Osteocyte (in vitro differentiated cells): Measurements from ENCODE around the gene SRD5A1. TPM values are rescaled to one million over a fixed set of nuclear protein-coding genes. Genes with fewer than 3 reads are reported as not detected.
"Not testable (repeated sequence)": the region's sequence is repeated elsewhere in the genome, so short reads cannot be mapped to it uniquely, and the experiment has no call there.

ENCODE experiments used
- DNase-seq: peaks from one replicate; pipeline ENCODE4 v3.0.0; 2021; ENCODE audit warnings: mixed read lengths; ENCODE audit not compliant: unreplicated experiment; ENCODE audit errors: extremely low spot score
- H3K27ac Mint-ChIP-seq: one replicate; pipeline ENCODE4 v1.8.0; 2021; ENCODE audit warnings: mild to moderate bottlenecking, mixed read lengths; ENCODE audit not compliant: unreplicated experiment
- H3K27me3 Mint-ChIP-seq: one replicate; pipeline ENCODE4 v1.8.0; 2021; ENCODE audit warnings: mixed read lengths; ENCODE audit not compliant: unreplicated experiment
- H3K36me3 Mint-ChIP-seq: one replicate; pipeline ENCODE4 v1.8.0; 2021; ENCODE audit warnings: mixed read lengths; ENCODE audit not compliant: unreplicated experiment
- H3K4me1 Mint-ChIP-seq: one replicate; pipeline ENCODE4 v1.8.0; 2021; ENCODE audit warnings: mixed read lengths; ENCODE audit not compliant: unreplicated experiment
- H3K4me3 Mint-ChIP-seq: one replicate; pipeline ENCODE4 v1.8.0; 2021; ENCODE audit warnings: mild to moderate bottlenecking, moderate library complexity, mixed read lengths; ENCODE audit not compliant: unreplicated experiment
- H3K9me3 Mint-ChIP-seq: one replicate; pipeline ENCODE4 v1.8.0; 2021; ENCODE audit warnings: mixed read lengths; ENCODE audit not compliant: unreplicated experiment
- total RNA-seq: library from RNA; stranded (reverse); gene quantifications from 2 replicates; pipeline ENCODE4 v1.2.1, GENCODE V29; 2021
- TF ChIP-seq, protein P1 (sequence below): fragments of 200-600 bp; sonication (generic); IDR thresholded peaks from 2 replicates; pipeline ENCODE4 v1.5.0; 2021; ENCODE audit warnings: antibody characterized with exemption, mild to moderate bottlenecking, moderate library complexity

Gene SRD5A1
- total RNA-seq, 1 donor from 2014 or later = 25.0 TPM

DNA sequence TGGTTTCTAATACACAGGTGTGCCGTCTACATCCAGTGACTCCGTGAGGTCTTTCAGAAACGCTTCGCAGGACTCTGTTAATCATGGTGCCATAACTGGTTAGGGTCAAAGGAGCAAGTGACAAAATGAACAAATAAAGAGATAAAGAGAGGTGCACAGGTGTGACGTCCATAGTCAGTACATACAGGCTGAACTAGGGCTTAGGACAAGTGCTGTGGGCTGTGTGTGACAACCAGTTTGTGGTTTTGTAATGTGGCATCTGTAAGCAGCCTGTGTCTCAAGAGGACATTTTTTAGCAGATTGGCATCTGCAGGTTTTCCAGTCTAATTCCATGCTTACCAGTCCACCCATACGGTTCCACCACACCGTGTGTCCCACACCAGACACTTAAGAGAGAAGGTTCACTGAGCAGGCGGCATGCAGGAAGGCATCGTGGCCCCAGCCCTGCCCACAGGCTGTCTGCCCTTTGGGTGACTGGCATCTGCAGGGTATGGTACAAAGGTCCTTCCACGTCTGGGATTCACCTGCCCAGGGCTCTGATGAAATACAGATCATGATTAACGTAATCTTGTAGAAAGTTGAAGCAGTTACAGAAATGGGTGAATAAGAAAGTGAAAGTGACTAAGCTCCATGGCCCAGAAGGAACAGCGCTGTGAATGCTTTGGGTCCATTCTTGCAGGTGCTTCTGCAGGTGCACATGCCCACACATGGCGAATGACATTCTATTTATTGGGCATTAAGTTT, 26.9 kb downstream of the SRD5A1 start:
- no peak overlapping the region for H3K27ac Mint-ChIP-seq

DNA sequence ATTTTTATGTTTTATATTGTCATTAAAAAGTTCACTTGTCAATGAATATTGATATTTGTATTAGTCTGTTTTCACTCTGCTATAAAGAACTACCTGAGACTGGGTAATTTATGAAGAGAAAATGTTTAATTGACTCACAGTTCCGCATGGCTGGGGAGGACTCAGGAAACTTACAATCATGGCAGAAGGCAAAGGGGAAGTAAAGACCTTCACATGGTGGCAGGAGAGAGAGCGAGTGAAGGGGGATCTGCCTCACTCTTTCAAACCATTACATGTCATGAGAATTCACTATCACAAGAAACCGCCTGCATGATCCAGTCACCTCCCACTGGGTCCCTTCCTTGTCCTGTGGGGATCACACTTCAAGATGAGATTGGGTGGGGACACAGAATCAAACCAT, 27.4 kb downstream of the SRD5A1 start:
- Mint-ChIP-seq H3K27ac (no peak overlapping the region), H3K36me3 (peaks cover 26% of the 10 kb centered on the region), H3K27me3 (no peaks in the 10 kb centered on the region), H3K9me3 (peaks cover 14% of the 10 kb centered on the region), H3K4me3 (no peak overlapping the region), H3K4me1 (no peaks in the 10 kb centered on the region)
- TF ChIP-seq, protein P1, sequence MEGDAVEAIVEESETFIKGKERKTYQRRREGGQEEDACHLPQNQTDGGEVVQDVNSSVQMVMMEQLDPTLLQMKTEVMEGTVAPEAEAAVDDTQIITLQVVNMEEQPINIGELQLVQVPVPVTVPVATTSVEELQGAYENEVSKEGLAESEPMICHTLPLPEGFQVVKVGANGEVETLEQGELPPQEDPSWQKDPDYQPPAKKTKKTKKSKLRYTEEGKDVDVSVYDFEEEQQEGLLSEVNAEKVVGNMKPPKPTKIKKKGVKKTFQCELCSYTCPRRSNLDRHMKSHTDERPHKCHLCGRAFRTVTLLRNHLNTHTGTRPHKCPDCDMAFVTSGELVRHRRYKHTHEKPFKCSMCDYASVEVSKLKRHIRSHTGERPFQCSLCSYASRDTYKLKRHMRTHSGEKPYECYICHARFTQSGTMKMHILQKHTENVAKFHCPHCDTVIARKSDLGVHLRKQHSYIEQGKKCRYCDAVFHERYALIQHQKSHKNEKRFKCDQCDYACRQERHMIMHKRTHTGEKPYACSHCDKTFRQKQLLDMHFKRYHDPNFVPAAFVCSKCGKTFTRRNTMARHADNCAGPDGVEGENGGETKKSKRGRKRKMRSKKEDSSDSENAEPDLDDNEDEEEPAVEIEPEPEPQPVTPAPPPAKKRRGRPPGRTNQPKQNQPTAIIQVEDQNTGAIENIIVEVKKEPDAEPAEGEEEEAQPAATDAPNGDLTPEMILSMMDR = no peak
- DNase-seq = no peak

More for the DNA sequence above, 26.9 kb downstream of the SRD5A1 start:
- DNase-seq = no peak
- Mint-ChIP-seq H3K36me3 (peaks cover 32% of the 10 kb centered on the region), H3K4me3 (no peak overlapping the region), H3K9me3 (peaks cover 18% of the 10 kb centered on the region), H3K4me1 (no peaks in the 10 kb centered on the region), H3K27me3 (no peaks in the 10 kb centered on the region)
- TF ChIP-seq, protein P1 = no peak

DNA sequence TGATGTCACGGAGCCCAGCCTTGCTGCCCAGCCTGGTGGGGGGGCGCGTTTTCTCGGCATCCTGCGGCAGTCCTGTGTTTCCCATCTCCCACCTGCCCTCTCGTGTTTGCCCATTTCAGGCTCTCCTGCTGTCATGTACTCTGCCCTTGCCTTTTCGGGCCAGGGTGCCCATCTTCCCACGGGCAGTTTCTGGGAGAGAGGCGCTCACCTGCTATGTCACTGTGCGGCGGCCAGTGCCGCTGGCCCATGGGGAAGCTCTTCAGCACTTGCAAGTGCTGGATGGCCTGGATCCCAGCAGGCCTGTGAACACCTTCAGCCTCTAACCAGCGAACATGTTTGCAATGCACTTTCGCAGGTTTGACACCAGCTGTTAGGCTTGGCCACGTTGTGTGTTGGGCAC, 33.5 kb downstream of the SRD5A1 start:
- Mint-ChIP-seq H3K4me1 (no peaks in the 10 kb centered on the region), H3K27ac (no peak overlapping the region), H3K9me3 (peaks cover 6% of the 10 kb centered on the region), H3K4me3 (no peak overlapping the region), H3K27me3 (no peaks in the 10 kb centered on the region), H3K36me3 (peaks cover 24% of the 10 kb centered on the region)
- DNase-seq = peak; percentile 80
- TF ChIP-seq, protein P1 = no peak

DNA sequence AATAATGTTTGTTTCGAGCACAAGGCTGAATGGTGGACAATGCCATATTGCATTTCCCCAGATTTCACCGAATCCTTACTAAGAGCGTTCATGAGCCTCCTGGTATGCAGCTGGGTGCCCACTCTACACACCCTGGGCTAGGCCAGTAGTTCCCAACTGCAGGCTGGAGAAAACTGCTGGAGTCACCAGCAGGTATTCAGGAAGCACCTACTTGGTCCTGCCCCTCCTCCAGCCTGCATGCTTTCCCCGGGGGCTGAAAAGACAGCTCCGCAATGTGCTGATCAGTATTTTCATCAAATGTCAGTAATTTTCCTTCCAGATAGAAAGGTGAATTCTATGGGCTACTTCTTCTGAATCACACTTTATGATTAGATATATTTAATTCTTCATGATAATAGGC, 34.4 kb downstream of the SRD5A1 start:
- no peak overlapping the region for H3K4me3 Mint-ChIP-seq
- H3K36me3 Mint-ChIP-seq = peaks cover 22% of the 10 kb centered on the region
- DNase-seq = no peak
- TF ChIP-seq, protein P1 = no peak
- no peak overlapping the region for H3K27ac Mint-ChIP-seq
- H3K9me3 Mint-ChIP-seq = peaks cover 6% of the 10 kb centered on the region
- H3K27me3 Mint-ChIP-seq = no peaks in the 10 kb centered on the region
- H3K4me1 Mint-ChIP-seq = no peaks in the 10 kb centered on the region

DNA sequence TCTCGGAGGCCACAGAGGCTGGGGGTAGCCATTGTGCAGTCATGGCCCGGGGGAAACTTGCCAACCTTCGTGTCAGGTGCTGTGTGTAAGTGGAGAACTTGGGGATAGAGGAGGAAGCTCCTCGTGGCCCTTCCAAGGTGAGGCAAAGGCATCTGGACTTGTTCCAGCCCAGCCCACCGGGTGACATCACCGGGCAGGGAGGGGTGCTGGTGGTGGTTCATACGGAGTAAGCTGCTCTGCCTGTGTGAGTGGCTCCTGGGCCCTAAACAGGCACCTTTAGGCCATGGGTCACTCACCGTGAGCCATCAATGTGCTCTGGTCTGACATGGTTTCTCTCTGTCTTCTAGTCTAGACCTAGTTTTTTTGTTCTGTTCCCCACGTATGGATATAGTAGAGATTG, 35.5 kb downstream of the SRD5A1 start:
- H3K4me1 Mint-ChIP-seq, H3K27ac Mint-ChIP-seq, H3K4me3 Mint-ChIP-seq, H3K9me3 Mint-ChIP-seq, H3K27me3 Mint-ChIP-seq: not testable (repeated sequence)
- peak; percentile 54 for DNase-seq
- H3K36me3 Mint-ChIP-seq = peaks cover 20% of the 10 kb centered on the region
